Stimulated activated effector memory CD8-positive, alpha-beta T cell treated with anti-CD3 and anti-CD28 coated beads, Interleukin-12 subunit alpha, Interleukin-12 subunit beta, amount 100 ng/mL, for 72 hours (primary cell): ENCODE results near the gene GNG2.

Source experiments
- ATAC-seq: fragments of 150-1000 bp; cut with Tn5 transposase; 2 replicates; pipeline ENCODE4 v1.10.0; 2021
- DNase-seq, 2 donors: peaks; one replicate each; pipeline ENCODE4 v3.0.0; 2021 to 2022; ENCODE audit warnings: low spot score in 2 of 2
- H3K27ac Mint-ChIP-seq: one replicate; pipeline ENCODE4 v1.8.0; 2022; ENCODE audit warnings: mild to moderate bottlenecking, mixed read lengths
- H3K36me3 Mint-ChIP-seq: one replicate; pipeline ENCODE4 v1.8.0; 2022; ENCODE audit warnings: mild to moderate bottlenecking, mixed read lengths
- H3K4me1 Mint-ChIP-seq: one replicate; pipeline ENCODE4 v1.8.0; 2022; ENCODE audit warnings: mixed read lengths
- H3K4me3 Mint-ChIP-seq: one replicate; pipeline ENCODE4 v1.8.0; 2022; ENCODE audit warnings: mild to moderate bottlenecking, mixed read lengths
- H3K9me3 Mint-ChIP-seq: one replicate; pipeline ENCODE4 v1.8.0; 2022; ENCODE audit warnings: mixed read lengths

GNG2 gene

GRCh38 chr14:51846631-51847488, 13.6 kb upstream of the GNG2 start:
- peak overlapping the region; percentile 98 for H3K27ac Mint-ChIP-seq
- peaks cover 18% of the 10 kb centered on the region for H3K9me3 Mint-ChIP-seq
- H3K4me1 Mint-ChIP-seq = peaks cover 72% of the 10 kb centered on the region
- peak overlapping the region; percentile 75 for H3K4me3 Mint-ChIP-seq
- H3K36me3 Mint-ChIP-seq = peaks cover 23% of the 10 kb centered on the region
- DNase-seq (peak; percentile 64 to 95), ATAC-seq (peak; percentile 83)

- Mint-ChIP-seq H3K36me3 (peaks cover 23% of the 10 kb centered on the region), H3K4me3 (peak overlapping the region; percentile 75), H3K9me3 (peaks cover 18% of the 10 kb centered on the region), H3K27ac (peak overlapping the region; percentile 98), H3K4me1 (peaks cover 78% of the 10 kb centered on the region)
- DNase-seq (no peak), ATAC-seq (no peak)
Measured at GRCh38 chr14:51847489-51847796, 13.0 kb upstream of the GNG2 start.

GRCh38 chr14:51848120-51848519, 12.3 kb upstream of the GNG2 start:
- Mint-ChIP-seq H3K9me3 (peaks cover 18% of the 10 kb centered on the region), H3K4me3 (peak overlapping the region; percentile 75), H3K4me1 (peaks cover 84% of the 10 kb centered on the region), H3K36me3 (peaks cover 23% of the 10 kb centered on the region), H3K27ac (peak overlapping the region; percentile 98)
- DNase-seq (peak in 1 of 2 donors; percentile 68), ATAC-seq (no peak)

GRCh38 chr14:51849097-51849496, 11.3 kb upstream of the GNG2 start:
- DNase-seq (peak in 1 of 2 donors; percentile 85), ATAC-seq (peak; percentile 79)
- peak overlapping the region; percentile 75 for H3K4me3 Mint-ChIP-seq
- peaks cover 15% of the 10 kb centered on the region for H3K9me3 Mint-ChIP-seq
- H3K36me3 Mint-ChIP-seq = peaks cover 19% of the 10 kb centered on the region
- peak overlapping the region; percentile 98 for H3K27ac Mint-ChIP-seq
- peaks cover 75% of the 10 kb centered on the region for H3K4me1 Mint-ChIP-seq

- peaks cover 18% of the 10 kb centered on the region for H3K36me3 Mint-ChIP-seq
- H3K27ac Mint-ChIP-seq = peak overlapping the region; percentile 87
- H3K4me1 Mint-ChIP-seq = peaks cover 74% of the 10 kb centered on the region
- H3K4me3 Mint-ChIP-seq = no peak overlapping the region
- H3K9me3 Mint-ChIP-seq = peaks cover 12% of the 10 kb centered on the region
- DNase-seq = no peak
- no peak for ATAC-seq
Measured at GRCh38 chr14:51850651-51851050, 9.8 kb upstream of the GNG2 start.

GRCh38 chr14:51852541-51852940, 7.9 kb upstream of the GNG2 start:
- H3K36me3 Mint-ChIP-seq = peaks cover 6% of the 10 kb centered on the region
- H3K4me3 Mint-ChIP-seq = no peak overlapping the region

GRCh38 chr14:51855234-51855633, 5.2 kb upstream of the GNG2 start:
- Mint-ChIP-seq H3K9me3 (peaks cover 4% of the 10 kb centered on the region), H3K4me1 (peaks cover 62% of the 10 kb centered on the region), H3K27ac (no peak overlapping the region), H3K4me3 (no peak overlapping the region), H3K36me3 (peaks cover 4% of the 10 kb centered on the region)
- DNase-seq = no peak
- no peak for ATAC-seq

More at GRCh38 chr14:51852541-51852940, 7.9 kb upstream of the GNG2 start:
- Mint-ChIP-seq H3K9me3 (peaks cover 12% of the 10 kb centered on the region), H3K4me1 (peaks cover 68% of the 10 kb centered on the region), H3K27ac (no peak overlapping the region)
- DNase-seq = no peak
- ATAC-seq = no peak

GRCh38 chr14:51856792-51857296, 3.6 kb upstream of the GNG2 start:
- Mint-ChIP-seq H3K27ac (peak overlapping the region; percentile 3), H3K36me3 (peaks cover 14% of the 10 kb centered on the region), H3K4me3 (no peak overlapping the region), H3K9me3 (no peaks in the 10 kb centered on the region), H3K4me1 (peaks cover 49% of the 10 kb centered on the region)
- ATAC-seq (no peak), DNase-seq (no peak)

GRCh38 chr14:51859131-51859530, 1.3 kb upstream of the GNG2 start:
- H3K4me3 Mint-ChIP-seq = no peak overlapping the region
- H3K36me3 Mint-ChIP-seq = peaks cover 20% of the 10 kb centered on the region
- no peaks in the 10 kb centered on the region for H3K9me3 Mint-ChIP-seq
- H3K27ac Mint-ChIP-seq = no peak overlapping the region
- peaks cover 42% of the 10 kb centered on the region for H3K4me1 Mint-ChIP-seq
- ATAC-seq (no peak), DNase-seq (no peak)

GRCh38 chr14:51860825-51861499, 550 bp downstream of the GNG2 start:
- Mint-ChIP-seq H3K9me3 (no peaks in the 10 kb centered on the region), H3K4me1 (peaks cover 46% of the 10 kb centered on the region), H3K4me3 (no peak overlapping the region), H3K27ac (peak overlapping the region; percentile 95), H3K36me3 (peaks cover 20% of the 10 kb centered on the region)
- peak; percentile 65 for ATAC-seq
- DNase-seq = no peak

GRCh38 chr14:51862176-51862796, 1.9 kb downstream of the GNG2 start:
- no peak for DNase-seq
- H3K9me3 Mint-ChIP-seq = no peaks in the 10 kb centered on the region
- ATAC-seq = peak; percentile 60
- no peak overlapping the region for H3K4me3 Mint-ChIP-seq
- peaks cover 20% of the 10 kb centered on the region for H3K36me3 Mint-ChIP-seq
- peak overlapping the region; percentile 95 for H3K27ac Mint-ChIP-seq
- peaks cover 40% of the 10 kb centered on the region for H3K4me1 Mint-ChIP-seq

GRCh38 chr14:51862860-51863259, 2.4 kb downstream of the GNG2 start:
- DNase-seq (no peak), ATAC-seq (no peak)
- H3K4me3 Mint-ChIP-seq = no peak overlapping the region
- peaks cover 20% of the 10 kb centered on the region for H3K36me3 Mint-ChIP-seq
- peaks cover 35% of the 10 kb centered on the region for H3K4me1 Mint-ChIP-seq
- no peaks in the 10 kb centered on the region for H3K9me3 Mint-ChIP-seq
- peak overlapping the region; percentile 95 for H3K27ac Mint-ChIP-seq

GRCh38 chr14:51865953-51866747, 5.7 kb downstream of the GNG2 start:
- no peak overlapping the region for H3K27ac Mint-ChIP-seq
- peaks cover 21% of the 10 kb centered on the region for H3K4me1 Mint-ChIP-seq
- no peak overlapping the region for H3K4me3 Mint-ChIP-seq
- no peaks in the 10 kb centered on the region for H3K9me3 Mint-ChIP-seq
- ATAC-seq (peak; percentile 65), DNase-seq (peak in 1 of 2 donors; percentile 70)
- peaks cover 23% of the 10 kb centered on the region for H3K36me3 Mint-ChIP-seq

GRCh38 chr14:51867741-51868140, 7.3 kb downstream of the GNG2 start:
- ATAC-seq (peak; percentile 65), DNase-seq (no peak)
- no peak overlapping the region for H3K27ac Mint-ChIP-seq
- H3K9me3 Mint-ChIP-seq = no peaks in the 10 kb centered on the region
- H3K4me1 Mint-ChIP-seq = peaks cover 34% of the 10 kb centered on the region
- H3K36me3 Mint-ChIP-seq = peaks cover 36% of the 10 kb centered on the region
- H3K4me3 Mint-ChIP-seq = no peak overlapping the region

- Mint-ChIP-seq H3K4me3 (no peak overlapping the region), H3K27ac (no peak overlapping the region), H3K4me1 (peaks cover 38% of the 10 kb centered on the region), H3K9me3 (no peaks in the 10 kb centered on the region), H3K36me3 (peaks cover 40% of the 10 kb centered on the region)
- no peak for ATAC-seq
- DNase-seq = no peak
Measured at GRCh38 chr14:51868405-51868804, 8.0 kb downstream of the GNG2 start.
